Muscle layer of colon (tissue), 2 donors: ENCODE measurements around the gene HHIPL1.

Experiments
- H3K27ac ChIP-seq: one replicate; pipeline ENCODE4 v1.7.0; 2013; ENCODE audit warnings: low read depth, mild to moderate bottlenecking, low read length, moderate library complexity
- H3K27me3 ChIP-seq, 2 donors: one replicate each; pipeline ENCODE4 v1.7.0; 2013; ENCODE audit warnings: low read length in 2 of 2, mild to moderate bottlenecking in 2 of 2; ENCODE audit not compliant: insufficient read depth in 2 of 2, control insufficient read depth in 1 of 2
- H3K36me3 ChIP-seq: one replicate; pipeline ENCODE4 v1.7.0; 2013; ENCODE audit warnings: mild to moderate bottlenecking, low read length; ENCODE audit not compliant: insufficient read depth
- H3K4me1 ChIP-seq: one replicate; pipeline ENCODE4 v1.7.0; 2013; ENCODE audit warnings: mild to moderate bottlenecking, low read length; ENCODE audit not compliant: insufficient read depth
- H3K4me3 ChIP-seq, 2 donors: one replicate each; pipeline ENCODE4 v1.7.0; 2013; ENCODE audit warnings: low read length in 2 of 2, low read depth in 1 of 2, mild to moderate bottlenecking in 1 of 2, moderate library complexity in 1 of 2
- H3K9ac ChIP-seq: one replicate; pipeline ENCODE4 v1.7.0; 2013; ENCODE audit warnings: low read length
- H3K9me3 ChIP-seq: one replicate; pipeline ENCODE4 v1.7.0; 2013; ENCODE audit warnings: mild to moderate bottlenecking, low read length
- donor health status: abdominal sarcoma.
- donor health status: Adenocarcinoma of cecum.

HHIPL1 gene

GRCh38 chr14:99664937-99665273, 20.0 kb downstream of the HHIPL1 start:
- H3K9me3 ChIP-seq: no peaks in the 10 kb centered on the region
- H3K4me1 ChIP-seq: peaks cover 7% of the 10 kb centered on the region
- no peak overlapping the region for H3K9ac ChIP-seq
- no peak overlapping the region for H3K4me3 ChIP-seq
- H3K27ac ChIP-seq: no peak overlapping the region
- H3K27me3 ChIP-seq: peaks cover 9 to 17% of the 10 kb centered on the region in 2 donors
- peaks cover 4% of the 10 kb centered on the region for H3K36me3 ChIP-seq

- Histone ChIP-seq H3K27ac (no peak overlapping the region), H3K27me3 (peaks cover 0 to under 1% of the 10 kb centered on the region in 2 donors), H3K4me1 (no peaks in the 10 kb centered on the region), H3K9me3 (no peaks in the 10 kb centered on the region), H3K36me3 (peaks cover 4% of the 10 kb centered on the region), H3K4me3 (no peak overlapping the region), H3K9ac (no peak overlapping the region)
Observed at GRCh38 chr14:99666533-99666932, 21.6 kb downstream of the HHIPL1 start.

- H3K9me3 ChIP-seq: no peaks in the 10 kb centered on the region
- no peaks in the 10 kb centered on the region for H3K4me1 ChIP-seq
- no peaks in the 10 kb centered on the region for H3K27me3 ChIP-seq
- H3K4me3 ChIP-seq: no peak overlapping the region
- H3K36me3 ChIP-seq: peaks cover 4% of the 10 kb centered on the region
- H3K9ac ChIP-seq: no peak overlapping the region
- no peak overlapping the region for H3K27ac ChIP-seq
Observed at GRCh38 chr14:99667045-99667444, 22.1 kb downstream of the HHIPL1 start.

- H3K4me1 ChIP-seq: no peaks in the 10 kb centered on the region
- H3K4me3 ChIP-seq: no peak overlapping the region
- H3K27ac ChIP-seq: no peak overlapping the region
- no peak overlapping the region for H3K9ac ChIP-seq
- no peaks in the 10 kb centered on the region for H3K27me3 ChIP-seq
- peaks cover 4% of the 10 kb centered on the region for H3K36me3 ChIP-seq
- no peaks in the 10 kb centered on the region for H3K9me3 ChIP-seq
Observed at GRCh38 chr14:99667821-99668220, 22.9 kb downstream of the HHIPL1 start.

- Histone ChIP-seq H3K9me3 (no peaks in the 10 kb centered on the region), H3K9ac (no peak overlapping the region), H3K27me3 (no peaks in the 10 kb centered on the region), H3K4me3 (no peak overlapping the region), H3K36me3 (peaks cover 4% of the 10 kb centered on the region), H3K4me1 (no peaks in the 10 kb centered on the region), H3K27ac (no peak overlapping the region)
Observed at GRCh38 chr14:99668307-99669295, 23.7 kb downstream of the HHIPL1 start.

GRCh38 chr14:99670361-99671234, 25.7 kb downstream of the HHIPL1 start:
- Histone ChIP-seq H3K27me3 (no peaks in the 10 kb centered on the region), H3K4me1 (no peaks in the 10 kb centered on the region), H3K9ac (no peak overlapping the region), H3K4me3 (no peak overlapping the region), H3K36me3 (peaks cover 4% of the 10 kb centered on the region), H3K27ac (no peak overlapping the region), H3K9me3 (no peaks in the 10 kb centered on the region)

GRCh38 chr14:99671235-99672224, 26.6 kb downstream of the HHIPL1 start:
- Histone ChIP-seq H3K36me3 (peaks cover 4% of the 10 kb centered on the region), H3K9ac (no peak overlapping the region), H3K9me3 (no peaks in the 10 kb centered on the region), H3K4me3 (no peak overlapping the region), H3K27me3 (peaks cover 0 to 2% of the 10 kb centered on the region in 2 donors), H3K27ac (no peak overlapping the region), H3K4me1 (no peaks in the 10 kb centered on the region)

GRCh38 chr14:99672506-99673304, 27.8 kb downstream of the HHIPL1 start:
- peaks cover 4% of the 10 kb centered on the region for H3K36me3 ChIP-seq
- peaks cover under 1% of the 10 kb centered on the region for H3K9me3 ChIP-seq
- no peak overlapping the region for H3K4me3 ChIP-seq
- peaks cover 0 to 6% of the 10 kb centered on the region in 2 donors for H3K27me3 ChIP-seq
- H3K4me1 ChIP-seq: no peaks in the 10 kb centered on the region
- no peak overlapping the region for H3K27ac ChIP-seq
- H3K9ac ChIP-seq: no peak overlapping the region

GRCh38 chr14:99673305-99674063, 28.6 kb downstream of the HHIPL1 start:
- H3K4me1 ChIP-seq: no peaks in the 10 kb centered on the region
- H3K36me3 ChIP-seq: peaks cover 4% of the 10 kb centered on the region
- no peak overlapping the region for H3K4me3 ChIP-seq
- H3K9ac ChIP-seq: no peak overlapping the region
- H3K9me3 ChIP-seq: peaks cover 5% of the 10 kb centered on the region
- peaks cover 0 to 6% of the 10 kb centered on the region in 2 donors for H3K27me3 ChIP-seq
- no peak overlapping the region for H3K27ac ChIP-seq
